OCI-LY7 (cell line): ENCODE data around the gene PLSCR1. TPM values are rescaled to one million over a fixed set of nuclear protein-coding genes. Genes with fewer than 3 reads are reported as not detected.

ENCODE experiments used
- BruUV-seq: library from RNA; stranded (reverse); fragments of 400-500 nt; replicated peaks from 2 replicates; lab custom pipeline; 2021; lab: Mats Ljungman, UMichigan
- CTCF ChIA-PET: fragments of 300-600 bp; sonication (Branson Sonifier 250); formaldehyde crosslinking; loops from one replicate; lab custom pipeline; 2022; ENCODE audit warnings: antibody characterized with exemption; ENCODE audit not compliant: unreplicated experiment; lab: Charles Lee
- POLR2A ChIA-PET: fragments of 300-600 bp; sonication (Branson Sonifier 250); formaldehyde crosslinking; loops from one replicate; lab custom pipeline; 2022; ENCODE audit warnings: antibody characterized with exemption; lab: Charles Lee
- DNase-seq: peaks from one replicate; pipeline ENCODE4 v3.0.0-alpha.2; 2015; ENCODE audit warnings: low spot score
- H2AFZ ChIP-seq: fragments of 200-600 bp; sonication (generic), shearing (Covaris generic); 2 replicates; pipeline ENCODE4 v1.6.1; 2014; ENCODE audit warnings: mild to moderate bottlenecking, antibody characterized with exemption, low read length, moderate library complexity
- H3K27ac ChIP-seq: fragments of 200-600 bp; sonication (generic); 2 replicates; pipeline ENCODE4 v1.5.1; 2014; ENCODE audit warnings: mixed run types, low read depth, mild to moderate bottlenecking, moderate library complexity, low read length, inconsistent platforms; ENCODE audit not compliant: poor library complexity, severe bottlenecking
- H3K36me3 ChIP-seq: fragments of 200-600 bp; sonication (generic); 2 replicates; pipeline ENCODE4 v1.6.1; 2014; ENCODE audit warnings: mild to moderate bottlenecking, antibody characterized with exemption, low read length, moderate library complexity, mixed read lengths; ENCODE audit not compliant: insufficient read depth
- H3K4me1 ChIP-seq: fragments of 200-600 bp; sonication (generic); 2 replicates; pipeline ENCODE4 v1.5.1; 2014; ENCODE audit warnings: mild to moderate bottlenecking, low read length; ENCODE audit not compliant: insufficient read depth, poor library complexity, severe bottlenecking
- H3K4me2 ChIP-seq: fragments of 200-600 bp; sonication (generic); 2 replicates; pipeline ENCODE4 v1.6.1; 2014; ENCODE audit warnings: mild to moderate bottlenecking, low read length
- H3K4me3 ChIP-seq: fragments of 200-600 bp; sonication (generic); 2 replicates; pipeline ENCODE4 v1.5.1; 2014; ENCODE audit warnings: mild to moderate bottlenecking, low read depth, low read length; ENCODE audit not compliant: poor library complexity, severe bottlenecking
- H3K79me2 ChIP-seq: fragments of 200-600 bp; sonication (generic); 2 replicates; pipeline ENCODE4 v1.6.1; 2016; ENCODE audit warnings: low read depth, mild to moderate bottlenecking, low read length, moderate library complexity, mixed read lengths; ENCODE audit not compliant: insufficient read depth
- H3K9me2 ChIP-seq: fragments of 200-600 bp; sonication (generic); 2 replicates; pipeline ENCODE4 v1.6.1; 2016; ENCODE audit warnings: mild to moderate bottlenecking, low read length, mixed read lengths; ENCODE audit not compliant: insufficient read depth
- H3K9me3 ChIP-seq: fragments of 200-600 bp; sonication (generic); 2 replicates; pipeline ENCODE4 v1.6.1; 2014; ENCODE audit warnings: mild to moderate bottlenecking, mixed run types, low read length, mixed read lengths
- H4K20me1 ChIP-seq: fragments of 200-600 bp; sonication (generic); 2 replicates; pipeline ENCODE4 v1.6.1; 2014; ENCODE audit warnings: mild to moderate bottlenecking, antibody characterized with exemption, low read length, moderate library complexity, mixed read lengths; ENCODE audit not compliant: insufficient read depth
- EZH2phosphoT487 ChIP-seq: fragments of 200-600 bp; sonication (generic); IDR thresholded peaks from 2 replicates; pipeline ENCODE4 v1.6.1; 2018; ENCODE audit warnings: low read depth, borderline replicate concordance, mild to moderate bottlenecking, mixed run types, antibody characterized with exemption, low read length, moderate library complexity, mixed read lengths
- intact Hi-C: fragments of 100-400 bp; cut with micrococcal nuclease; formaldehyde crosslinking; loops from one replicate; pipeline ENCODE4 v1.10.0; 2022; ENCODE audit not compliant: unreplicated experiment
- total RNA-seq, 2 experiments: library from RNA; depleted of rRNA in 1 of 2; stranded (reverse); fragments of >200 nt in 1 of 2; shearing (Covaris generic) in 1 of 2; gene quantifications; 2 replicates each; pipeline ENCODE4 v1.2.3, GENCODE V29; 2014 to 2022
- TF ChIP-seq, protein P1 (sequence below): fragments of 200-600 bp; sonication (generic); conservative IDR thresholded peaks from 2 replicates; pipeline ENCODE4 v1.5.1; 2014; ENCODE audit warnings: mild to moderate bottlenecking, antibody characterized with exemption, low read length, moderate library complexity, mixed read lengths

The PLSCR1 gene
- total RNA-seq, 2 experiments from 2014 or later, result 1.8 to 13.4 TPM

DNA sequence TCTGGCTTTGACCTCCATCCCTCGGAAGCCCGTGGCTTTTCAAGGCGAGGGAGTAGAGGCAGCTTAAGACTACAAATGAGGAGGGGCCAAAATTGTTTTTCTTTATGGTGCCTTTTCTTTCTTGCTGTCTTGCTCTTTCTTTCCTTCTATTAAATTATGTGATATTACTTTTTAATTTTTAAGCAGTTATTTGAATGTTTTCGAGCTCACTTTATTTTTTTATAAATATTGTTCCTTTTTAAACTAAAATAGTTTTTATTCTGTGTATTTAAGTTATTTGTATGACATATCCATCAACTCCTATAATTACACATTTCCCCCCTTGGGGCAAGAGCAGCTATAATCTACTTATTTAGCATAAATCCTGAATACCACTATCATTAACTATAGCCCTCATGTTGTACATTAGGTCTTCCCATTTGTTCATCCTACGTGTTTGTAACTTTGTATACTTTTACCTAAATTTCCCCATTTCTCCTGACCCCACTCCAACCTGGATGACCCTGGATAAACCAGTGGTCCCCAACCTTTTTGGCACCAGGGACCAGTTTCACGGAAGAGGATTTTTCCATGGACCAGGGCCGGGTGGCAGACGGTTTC is 622 bp upstream of the PLSCR1 start:
- intact Hi-C loops, result loop anchor here (2.0 kb wide), 1 partner anchor 76 kb away; the partner anchor contains the start of gene PLSCR2
- H3K4me2 ChIP-seq, result peak overlapping the region; percentile 90
- TF ChIP-seq EZH2phosphoT487, result no peak
- TF ChIP-seq, protein P1, sequence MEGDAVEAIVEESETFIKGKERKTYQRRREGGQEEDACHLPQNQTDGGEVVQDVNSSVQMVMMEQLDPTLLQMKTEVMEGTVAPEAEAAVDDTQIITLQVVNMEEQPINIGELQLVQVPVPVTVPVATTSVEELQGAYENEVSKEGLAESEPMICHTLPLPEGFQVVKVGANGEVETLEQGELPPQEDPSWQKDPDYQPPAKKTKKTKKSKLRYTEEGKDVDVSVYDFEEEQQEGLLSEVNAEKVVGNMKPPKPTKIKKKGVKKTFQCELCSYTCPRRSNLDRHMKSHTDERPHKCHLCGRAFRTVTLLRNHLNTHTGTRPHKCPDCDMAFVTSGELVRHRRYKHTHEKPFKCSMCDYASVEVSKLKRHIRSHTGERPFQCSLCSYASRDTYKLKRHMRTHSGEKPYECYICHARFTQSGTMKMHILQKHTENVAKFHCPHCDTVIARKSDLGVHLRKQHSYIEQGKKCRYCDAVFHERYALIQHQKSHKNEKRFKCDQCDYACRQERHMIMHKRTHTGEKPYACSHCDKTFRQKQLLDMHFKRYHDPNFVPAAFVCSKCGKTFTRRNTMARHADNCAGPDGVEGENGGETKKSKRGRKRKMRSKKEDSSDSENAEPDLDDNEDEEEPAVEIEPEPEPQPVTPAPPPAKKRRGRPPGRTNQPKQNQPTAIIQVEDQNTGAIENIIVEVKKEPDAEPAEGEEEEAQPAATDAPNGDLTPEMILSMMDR, result no peak
- peak overlapping the region; percentile 86 for H2AFZ ChIP-seq
- H3K4me1 ChIP-seq, result no peaks in the 10 kb centered on the region
- H3K27ac ChIP-seq, result no peak overlapping the region
- H3K9me2 ChIP-seq, result no peaks in the 10 kb centered on the region
- no peaks in the 10 kb centered on the region for H3K79me2 ChIP-seq
- H4K20me1 ChIP-seq, result peaks cover 7% of the 10 kb centered on the region; the same call in 1 of the 2 replicates
- ChIA-PET CTCF (no interaction called here), POLR2A (interaction anchor here (0.9 to 2.2 kb wide), 4 partner anchors 8 to 29 kb away, joined by 3 to 8 read pairs (median 5); no protein-coding TSS in a partner anchor)
- peak overlapping the region; percentile 74 for H3K4me3 ChIP-seq
- DNase-seq, result no peak
- H3K36me3 ChIP-seq, result no peaks in the 10 kb centered on the region
- BruUV-seq, result no TSS peak
- no peaks in the 10 kb centered on the region for H3K9me3 ChIP-seq

DNA sequence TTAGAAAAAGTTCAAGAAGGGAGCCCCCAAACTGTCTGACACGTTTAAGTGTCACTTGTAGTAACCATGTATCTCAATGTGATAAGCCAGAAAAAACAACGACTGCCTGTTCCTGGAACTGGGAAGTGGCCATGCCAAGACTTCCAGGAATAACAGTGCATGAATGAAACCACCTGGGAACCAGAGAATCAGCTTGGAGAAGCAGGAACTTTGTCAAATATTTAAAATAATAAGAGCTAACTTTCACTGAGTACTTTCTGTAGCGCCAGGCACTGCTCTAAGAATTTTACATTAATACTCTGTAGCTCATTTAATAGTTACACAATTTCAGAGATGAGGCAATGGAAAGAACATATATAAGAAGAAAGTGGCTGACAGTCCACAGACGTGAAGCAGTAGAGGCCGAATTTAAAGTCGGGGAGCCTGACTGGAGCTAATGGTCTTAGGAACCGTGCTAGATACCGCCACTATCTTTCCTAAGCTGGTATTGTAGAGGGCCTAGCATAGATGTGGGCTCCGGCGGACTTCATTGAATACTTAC is 876 bp downstream of the PLSCR1 start:
- POLR2A ChIA-PET, result interaction anchor here (0.7 to 2.2 kb wide), 8 partner anchors 10 to 101 kb away, joined by 3 to 8 read pairs (median 4); no protein-coding TSS in a partner anchor
- BruUV-seq, result no TSS peak
- TF ChIP-seq EZH2phosphoT487, result no peak
- TF ChIP-seq, protein P1, result no peak
- no peaks in the 10 kb centered on the region for H3K4me1 ChIP-seq
- intact Hi-C loops, result loop anchor here (2.0 kb wide), 1 partner anchor 75 kb away; the partner anchor contains the start of gene PLSCR2
- peak; percentile 13 for DNase-seq
- H4K20me1 ChIP-seq, result peaks cover 7% of the 10 kb centered on the region; the same call in 1 of the 2 replicates
- H3K9me2 ChIP-seq, result no peaks in the 10 kb centered on the region
- peak overlapping the region; percentile 86; the same call in 1 of the 2 replicates for H2AFZ ChIP-seq
- CTCF ChIA-PET, result no interaction called here
- no peaks in the 10 kb centered on the region for H3K36me3 ChIP-seq
- no peaks in the 10 kb centered on the region for H3K79me2 ChIP-seq
- peak overlapping the region; percentile 90 for H3K4me2 ChIP-seq
- H3K4me3 ChIP-seq, result peak overlapping the region; percentile 74
- no peak overlapping the region for H3K27ac ChIP-seq
- no peaks in the 10 kb centered on the region for H3K9me3 ChIP-seq
